ENCODE measurements around the gene ENPP7.
"Not testable (repeated sequence)": the region's sequence is repeated elsewhere in the genome, so short reads cannot be mapped to it uniquely, and the experiment has no call there.

The ENPP7 gene

GRCh38 chr17:79750650-79751545 is 20.2 kb downstream of the ENPP7 start:
- Histone ChIP-seq H3K79me2 (ENCODE audit: low read length) (no peaks in the 10 kb centered on the region), H3K9me2 (replicated peaks; ENCODE audit: insufficient read depth, low read length) (no peaks in the 10 kb centered on the region), H3K9ac (ENCODE audit: low read length) (no peak overlapping the region), H3K27me3 (replicated peaks; ENCODE audit: insufficient read depth, low read length) (peaks cover 93% of the 10 kb centered on the region), H2AFZ (ENCODE audit: low read length) (no peak overlapping the region), H3K36me3 (replicated peaks; ENCODE audit: insufficient read depth, low read length) (no peaks in the 10 kb centered on the region), H3K9me3 (replicated peaks; ENCODE audit: insufficient read depth, low read length) (no peaks in the 10 kb centered on the region), H3K4me3 (ENCODE audit: low read length) (no peak overlapping the region), H3K27ac (ENCODE audit: low read length) (no peak overlapping the region), H3K4me1 (ENCODE audit: low read length) (0 out of 2 replicates have a peak, but pooled peaks cover 3% of the 10 kb centered on the region), H3K4me2 (ENCODE audit: low read depth, low read length) (no peak overlapping the region), H3F3A (ENCODE audit: insufficient read depth, low read length) (no peaks in the 10 kb centered on the region), H4K20me1 (ENCODE audit: insufficient read depth, low read length) (no peaks in the 10 kb centered on the region)
- no peak for TF ChIP-seq EZH2 (optimal IDR thresholded peaks at IDR 0.05; ENCODE audit: low read depth, low read length)
- TF ChIP-seq, protein P1, sequence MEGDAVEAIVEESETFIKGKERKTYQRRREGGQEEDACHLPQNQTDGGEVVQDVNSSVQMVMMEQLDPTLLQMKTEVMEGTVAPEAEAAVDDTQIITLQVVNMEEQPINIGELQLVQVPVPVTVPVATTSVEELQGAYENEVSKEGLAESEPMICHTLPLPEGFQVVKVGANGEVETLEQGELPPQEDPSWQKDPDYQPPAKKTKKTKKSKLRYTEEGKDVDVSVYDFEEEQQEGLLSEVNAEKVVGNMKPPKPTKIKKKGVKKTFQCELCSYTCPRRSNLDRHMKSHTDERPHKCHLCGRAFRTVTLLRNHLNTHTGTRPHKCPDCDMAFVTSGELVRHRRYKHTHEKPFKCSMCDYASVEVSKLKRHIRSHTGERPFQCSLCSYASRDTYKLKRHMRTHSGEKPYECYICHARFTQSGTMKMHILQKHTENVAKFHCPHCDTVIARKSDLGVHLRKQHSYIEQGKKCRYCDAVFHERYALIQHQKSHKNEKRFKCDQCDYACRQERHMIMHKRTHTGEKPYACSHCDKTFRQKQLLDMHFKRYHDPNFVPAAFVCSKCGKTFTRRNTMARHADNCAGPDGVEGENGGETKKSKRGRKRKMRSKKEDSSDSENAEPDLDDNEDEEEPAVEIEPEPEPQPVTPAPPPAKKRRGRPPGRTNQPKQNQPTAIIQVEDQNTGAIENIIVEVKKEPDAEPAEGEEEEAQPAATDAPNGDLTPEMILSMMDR (IDR thresholded peaks at IDR 0.05; ENCODE audit: low read length): no peak
- TF ChIP-seq EZH2phosphoT487 (IDR thresholded peaks at IDR 0.05; ENCODE audit: low read length): no peak
- no peak for DNase-seq

GRCh38 chr17:79752175-79752574 is 21.4 kb downstream of the ENPP7 start:
- H3K4me3 ChIP-seq (ENCODE audit: low read length): no peak overlapping the region
- H3K4me1 ChIP-seq (ENCODE audit: low read length): no peaks in the 10 kb centered on the region
- no peak overlapping the region for H2AFZ ChIP-seq (ENCODE audit: low read length)
- no peak overlapping the region for H3K9ac ChIP-seq (ENCODE audit: low read length)
- no peak overlapping the region for H3K27ac ChIP-seq (ENCODE audit: low read length)
- H3K36me3 ChIP-seq (replicated peaks; ENCODE audit: insufficient read depth, low read length): no peaks in the 10 kb centered on the region
- TF ChIP-seq, protein P1 (IDR thresholded peaks at IDR 0.05; ENCODE audit: low read length): no peak
- TF ChIP-seq EZH2 (optimal IDR thresholded peaks at IDR 0.05; ENCODE audit: low read depth, low read length): no peak
- no peak for TF ChIP-seq EZH2phosphoT487 (IDR thresholded peaks at IDR 0.05; ENCODE audit: low read length)
- H3K27me3 ChIP-seq (replicated peaks; ENCODE audit: insufficient read depth, low read length): peaks cover 95% of the 10 kb centered on the region
- no peaks in the 10 kb centered on the region for H3K9me2 ChIP-seq (replicated peaks; ENCODE audit: insufficient read depth, low read length)
- DNase-seq: no peak
- no peak overlapping the region for H3K4me2 ChIP-seq (ENCODE audit: low read depth, low read length)
- no peaks in the 10 kb centered on the region for H3K79me2 ChIP-seq (ENCODE audit: low read length)
- no peaks in the 10 kb centered on the region for H3F3A ChIP-seq (ENCODE audit: insufficient read depth, low read length)
- no peaks in the 10 kb centered on the region for H4K20me1 ChIP-seq (ENCODE audit: insufficient read depth, low read length)
- no peaks in the 10 kb centered on the region for H3K9me3 ChIP-seq (replicated peaks; ENCODE audit: insufficient read depth, low read length)

DNA sequence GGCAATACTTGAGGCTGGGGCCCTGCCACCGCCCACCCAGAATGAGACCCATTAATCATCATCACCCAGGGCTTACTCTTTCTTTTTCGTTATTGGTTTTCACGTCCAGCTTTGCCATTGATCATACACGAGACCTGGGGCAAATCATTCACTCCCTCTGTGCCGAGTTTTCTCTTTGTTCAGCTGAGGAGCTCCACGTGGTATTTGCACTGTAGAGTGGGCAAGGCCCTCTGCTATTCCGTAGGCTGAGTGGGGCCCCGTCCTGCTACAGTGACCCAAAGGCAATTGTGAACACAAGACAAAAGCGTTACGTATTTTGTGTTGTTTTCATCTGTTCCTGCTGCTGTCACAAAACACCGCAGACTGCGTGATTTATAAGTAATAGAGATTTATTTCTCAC is 23.6 kb downstream of the ENPP7 start:
- Histone ChIP-seq H3K27me3 (replicated peaks; ENCODE audit: insufficient read depth, low read length) (peaks cover 94% of the 10 kb centered on the region), H2AFZ (ENCODE audit: low read length) (no peak overlapping the region), H3K9ac (ENCODE audit: low read length) (no peak overlapping the region), H3K9me3 (replicated peaks; ENCODE audit: insufficient read depth, low read length) (no peaks in the 10 kb centered on the region), H3F3A (ENCODE audit: insufficient read depth, low read length) (no peaks in the 10 kb centered on the region), H3K79me2 (ENCODE audit: low read length) (no peaks in the 10 kb centered on the region), H3K27ac (ENCODE audit: low read length) (no peak overlapping the region), H3K4me2 (ENCODE audit: low read depth, low read length) (no peak overlapping the region), H3K36me3 (replicated peaks; ENCODE audit: insufficient read depth, low read length) (no peaks in the 10 kb centered on the region), H4K20me1 (ENCODE audit: insufficient read depth, low read length) (no peaks in the 10 kb centered on the region), H3K9me2 (replicated peaks; ENCODE audit: insufficient read depth, low read length) (no peaks in the 10 kb centered on the region), H3K4me1 (ENCODE audit: low read length) (no peaks in the 10 kb centered on the region), H3K4me3 (ENCODE audit: low read length) (no peak overlapping the region)
- no peak for TF ChIP-seq EZH2phosphoT487 (IDR thresholded peaks at IDR 0.05; ENCODE audit: low read length)
- TF ChIP-seq, protein P1 (IDR thresholded peaks at IDR 0.05; ENCODE audit: low read length): no peak
- TF ChIP-seq EZH2 (optimal IDR thresholded peaks at IDR 0.05; ENCODE audit: low read depth, low read length): no peak
- DNase-seq: no peak

DNA sequence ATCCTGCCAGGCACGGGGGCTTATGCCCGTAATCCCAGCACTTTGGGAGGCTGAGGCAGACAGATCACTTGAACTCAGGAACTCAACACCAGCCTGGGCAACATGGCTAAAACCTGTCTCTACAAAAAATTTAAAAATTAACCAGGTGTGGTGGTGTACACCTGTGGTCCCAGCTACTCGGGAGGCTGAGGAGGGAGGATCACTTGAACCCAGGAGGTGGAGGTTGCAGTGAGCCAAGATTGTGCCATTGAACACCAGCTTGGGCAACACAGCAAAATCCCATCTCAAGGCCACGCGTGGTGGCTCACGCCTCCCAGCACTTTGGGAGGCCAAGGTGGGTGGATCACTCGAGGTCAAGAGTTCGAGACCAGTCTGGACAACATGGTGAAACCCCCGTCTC is 24.2 kb downstream of the ENPP7 start:
- DNase-seq; H3K4me3 ChIP-seq (ENCODE audit: low read length); H4K20me1 ChIP-seq (ENCODE audit: insufficient read depth, low read length); H3K9ac ChIP-seq (ENCODE audit: low read length); H3K4me1 ChIP-seq (ENCODE audit: low read length); H3K27ac ChIP-seq (ENCODE audit: low read length); H3K79me2 ChIP-seq (ENCODE audit: low read length); H3K36me3 ChIP-seq (replicated peaks; ENCODE audit: insufficient read depth, low read length); H3K4me2 ChIP-seq (ENCODE audit: low read depth, low read length); H3K9me2 ChIP-seq (replicated peaks; ENCODE audit: insufficient read depth, low read length); H2AFZ ChIP-seq (ENCODE audit: low read length); H3F3A ChIP-seq (ENCODE audit: insufficient read depth, low read length); H3K9me3 ChIP-seq (replicated peaks; ENCODE audit: insufficient read depth, low read length): not testable (repeated sequence)
- H3K27me3 ChIP-seq (replicated peaks; ENCODE audit: insufficient read depth, low read length): peaks cover 88% of the 10 kb centered on the region
